ENCODE results near the gene TPRN. TPM values are rescaled to one million over a fixed set of nuclear protein-coding genes. Genes with fewer than 3 reads are reported as not detected.

TPRN gene
- total RNA-seq, 1 experiment from 2014 or later, result 37.7 TPM

GRCh38 chr9:137194388-137194787, 6.2 kb downstream of the TPRN start:
- intact Hi-C loops (cut with micrococcal nuclease; ENCODE audit: unreplicated experiment), result no loop called here
- no peaks in the 10 kb centered on the region for H3K9me3 ChIP-seq
- Mint-ChIP-seq H3K4me1 (ENCODE audit: low read depth, unreplicated experiment) (peaks cover 15% of the 10 kb centered on the region), H3K4me3 (ENCODE audit: unreplicated experiment) (no peak overlapping the region), H3K27me3 (ENCODE audit: insufficient read depth, unreplicated experiment) (no peaks in the 10 kb centered on the region), H3K27ac (ENCODE audit: unreplicated experiment) (no peak overlapping the region), H3K9me3 (ENCODE audit: unreplicated experiment) (no peaks in the 10 kb centered on the region), H3K36me3 (ENCODE audit: insufficient read depth, unreplicated experiment) (peaks cover 28% of the 10 kb centered on the region)
- BruUV-seq (replicated peaks), result no TSS peak
- CTCF ChIA-PET, result no interaction called here
- POLR2A ChIA-PET, result no interaction called here
- TF ChIP-seq CTCF (IDR thresholded peaks at IDR 0.05; ENCODE audit: insufficient read depth in 1 of 2, low read depth in 1 of 2, low read length in 1 of 2, severe bottlenecking in 1 of 2, unreplicated experiment in 1 of 2), result no peak
- peaks cover 2% of the 10 kb centered on the region for H3K36me3 ChIP-seq (ENCODE audit: control insufficient read depth, insufficient read depth, low read length)
- no peak for DNase-seq
- H3K4me3 ChIP-seq (ENCODE audit: low read depth, low read length), result no peak overlapping the region
- peaks cover 35% of the 10 kb centered on the region for H3K4me1 ChIP-seq
- H3K27me3 ChIP-seq (replicated peaks; ENCODE audit: control insufficient read depth, insufficient read depth, low read length), result no peaks in the 10 kb centered on the region

- DNase-seq, result no peak
- Mint-ChIP-seq H3K36me3 (ENCODE audit: insufficient read depth, unreplicated experiment) (peaks cover 33% of the 10 kb centered on the region), H3K4me1 (ENCODE audit: low read depth, unreplicated experiment) (peaks cover 15% of the 10 kb centered on the region), H3K9me3 (ENCODE audit: unreplicated experiment) (no peaks in the 10 kb centered on the region), H3K4me3 (ENCODE audit: unreplicated experiment) (no peak overlapping the region), H3K27ac (ENCODE audit: unreplicated experiment) (no peak overlapping the region), H3K27me3 (ENCODE audit: insufficient read depth, unreplicated experiment) (no peaks in the 10 kb centered on the region)
- H3K9me3 ChIP-seq, result no peaks in the 10 kb centered on the region
- H3K4me1 ChIP-seq, result peaks cover 29% of the 10 kb centered on the region
- no TSS peak for BruUV-seq (replicated peaks)
- POLR2A ChIA-PET, result no interaction called here
- intact Hi-C loops (cut with micrococcal nuclease; ENCODE audit: unreplicated experiment), result no loop called here
- H3K27me3 ChIP-seq (replicated peaks; ENCODE audit: control insufficient read depth, insufficient read depth, low read length), result no peaks in the 10 kb centered on the region
- peaks cover 2% of the 10 kb centered on the region for H3K36me3 ChIP-seq (ENCODE audit: control insufficient read depth, insufficient read depth, low read length)
- TF ChIP-seq CTCF (IDR thresholded peaks at IDR 0.05; ENCODE audit: insufficient read depth in 1 of 2, low read depth in 1 of 2, low read length in 1 of 2, severe bottlenecking in 1 of 2, unreplicated experiment in 1 of 2), result no peak
- H3K4me3 ChIP-seq (ENCODE audit: low read depth, low read length), result no peak overlapping the region
- CTCF ChIA-PET, result no interaction called here
These were observed 6.8 kb downstream of the TPRN start for GRCh38 chr9:137193771-137194170.

- H3K36me3 Mint-ChIP-seq (ENCODE audit: insufficient read depth, unreplicated experiment), result peaks cover 42% of the 10 kb centered on the region
- TF ChIP-seq CTCF (IDR thresholded peaks at IDR 0.05; ENCODE audit: insufficient read depth in 1 of 2, low read depth in 1 of 2, low read length in 1 of 2, severe bottlenecking in 1 of 2, unreplicated experiment in 1 of 2), result no peak
- Histone ChIP-seq H3K4me1 (peaks cover 20% of the 10 kb centered on the region), H3K4me3 (ENCODE audit: low read depth, low read length) (no peak overlapping the region), H3K9me3 (no peaks in the 10 kb centered on the region), H3K36me3 (ENCODE audit: control insufficient read depth, insufficient read depth, low read length) (peaks cover 2% of the 10 kb centered on the region), H3K27me3 (replicated peaks; ENCODE audit: control insufficient read depth, insufficient read depth, low read length) (no peaks in the 10 kb centered on the region)
- no TSS peak for BruUV-seq (replicated peaks)
- no peak overlapping the region for H3K27ac Mint-ChIP-seq (ENCODE audit: unreplicated experiment)
- POLR2A ChIA-PET, result no interaction called here
- peaks cover 15% of the 10 kb centered on the region for H3K4me1 Mint-ChIP-seq (ENCODE audit: low read depth, unreplicated experiment)
- CTCF ChIA-PET, result no interaction called here
- intact Hi-C loops (cut with micrococcal nuclease; ENCODE audit: unreplicated experiment), result no loop called here
- DNase-seq, result no peak
- no peaks in the 10 kb centered on the region for H3K27me3 Mint-ChIP-seq (ENCODE audit: insufficient read depth, unreplicated experiment)
- H3K4me3 Mint-ChIP-seq (ENCODE audit: unreplicated experiment), result no peak overlapping the region
- no peaks in the 10 kb centered on the region for H3K9me3 Mint-ChIP-seq (ENCODE audit: unreplicated experiment)
These were observed 7.7 kb downstream of the TPRN start for GRCh38 chr9:137192859-137193258.
